ENCODE results near the gene LIN52.

GRCh38 chr14:74211945-74212580 is 127.3 kb downstream of the LIN52 start:
- TF ChIP-seq EP300 (IDR thresholded peaks at IDR 0.05) (no peak), ELK1 (IDR thresholded peaks at IDR 0.05; ENCODE audit: low read depth, low read length) (no peak), PHF8 (IDR thresholded peaks at IDR 0.05; ENCODE audit: borderline replicate concordance, low read depth) (no peak), RCOR1 (IDR thresholded peaks at IDR 0.05; ENCODE audit: low read depth, low read length) (no peak), POLR2AphosphoS2 (conservative IDR thresholded peaks at IDR 0.05; ENCODE audit: low read length) (no peak)
- TF ChIP-seq, protein P1, sequence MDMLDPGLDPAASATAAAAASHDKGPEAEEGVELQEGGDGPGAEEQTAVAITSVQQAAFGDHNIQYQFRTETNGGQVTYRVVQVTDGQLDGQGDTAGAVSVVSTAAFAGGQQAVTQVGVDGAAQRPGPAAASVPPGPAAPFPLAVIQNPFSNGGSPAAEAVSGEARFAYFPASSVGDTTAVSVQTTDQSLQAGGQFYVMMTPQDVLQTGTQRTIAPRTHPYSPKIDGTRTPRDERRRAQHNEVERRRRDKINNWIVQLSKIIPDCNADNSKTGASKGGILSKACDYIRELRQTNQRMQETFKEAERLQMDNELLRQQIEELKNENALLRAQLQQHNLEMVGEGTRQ (IDR thresholded peaks at IDR 0.05) = no peak
